Endothelial cell of umbilical vein (primary cell): ENCODE measurements around the gene FCER2. TPM values are rescaled to one million over a fixed set of nuclear protein-coding genes. Genes with fewer than 3 reads are reported as not detected.

Experiments used
- BruUV-seq: library from RNA; stranded (reverse); fragments of 400-500 nt; replicated peaks from 2 replicates; lab custom pipeline; 2021; lab: Mats Ljungman, UMichigan
- CTCF ChIA-PET: fragments of 300-600, 350-600 bp; sonication (Branson Sonifier 250); formaldehyde crosslinking; loops from one replicate; lab custom pipeline; 2021; ENCODE audit warnings: antibody characterized with exemption, inconsistent platforms; lab: Charles Lee
- POLR2A ChIA-PET: fragments of 300-600, 350-600 bp; sonication (Branson Sonifier 250); formaldehyde crosslinking; loops from one replicate; lab custom pipeline; 2021; ENCODE audit warnings: antibody characterized with exemption, inconsistent platforms; lab: Charles Lee
- DNase-seq: peaks from one replicate; pipeline ENCODE4 v3.0.0-alpha.2; 2011; ENCODE audit warnings: low read depth, low spot score
- FAIRE-seq: peaks from 2 replicates; lab custom pipeline; 2011; peaks lifted over from hg19 to GRCh38; lab: Jason Lieb, UNC
- H2AFZ ChIP-seq: 2 replicates; pipeline ENCODE4 v1.6.0; 2012; ENCODE audit warnings: low read depth, low read length, control low read depth, inconsistent platforms
- H3K27ac ChIP-seq: 2 replicates; pipeline ENCODE4 v1.5.1; 2011; ENCODE audit warnings: low read depth, mild to moderate bottlenecking, control low read depth, low read length, moderate library complexity; ENCODE audit not compliant: insufficient read depth
- H3K27me3 ChIP-seq, 2 experiments: 2 replicates each; pipeline versions ENCODE4 v1.6.0 to v1.6.1; 2011; ENCODE audit warnings: low read length in 2 of 2, mixed read lengths in 1 of 2; ENCODE audit not compliant: control insufficient read depth in 2 of 2, insufficient read depth in 2 of 2
- H3K36me3 ChIP-seq, 2 experiments: 2 replicates in 1 of 2; 3 replicates in 1 of 2; pipeline ENCODE4 v1.5.1; 2011; ENCODE audit warnings: low read length in 2 of 2, mild to moderate bottlenecking in 1 of 2, moderate library complexity in 1 of 2; ENCODE audit not compliant: control insufficient read depth in 2 of 2, insufficient read depth in 2 of 2; ENCODE audit errors: extremely low read depth in 1 of 2
- H3K4me1 ChIP-seq: 3 replicates; pipeline ENCODE4 v1.5.1; 2011; ENCODE audit warnings: mild to moderate bottlenecking, low read length; ENCODE audit not compliant: control insufficient read depth, insufficient read depth; ENCODE audit errors: extremely low read depth
- H3K4me2 ChIP-seq: 2 replicates; pipeline ENCODE4 v1.6.1; 2011; ENCODE audit warnings: low read length, control low read depth, mixed read lengths; ENCODE audit not compliant: insufficient read depth
- H3K4me3 ChIP-seq, 3 experiments: fragments of 200-600 bp in 1 of 3; sonication (generic), shearing (Covaris generic) in 1 of 3; replicated peaks in 1 of 3; 2 replicates each; pipeline ENCODE4 v1.5.1; 2011 to 2016; ENCODE audit warnings: control low read depth in 3 of 3, low read length in 3 of 3, mild to moderate bottlenecking in 2 of 3, inconsistent platforms in 1 of 3, low read depth in 1 of 3, moderate library complexity in 1 of 3; ENCODE audit not compliant: insufficient read depth in 1 of 3
- H3K79me2 ChIP-seq: 2 replicates; pipeline ENCODE4 v1.6.0; 2012; ENCODE audit warnings: low read length, inconsistent platforms; ENCODE audit not compliant: control insufficient read depth, insufficient read depth
- H3K9ac ChIP-seq: replicated peaks from 2 replicates; pipeline ENCODE3; 2011; ENCODE audit warnings: low read length, control low read depth; ENCODE audit not compliant: insufficient read depth; ENCODE audit errors: extremely low read depth
- H3K9me1 ChIP-seq: replicated peaks from 3 replicates; pipeline ENCODE4 v1.6.0; 2011; ENCODE audit warnings: mild to moderate bottlenecking, low read length; ENCODE audit not compliant: control insufficient read depth, insufficient read depth; ENCODE audit errors: extremely low read depth
- H3K9me3 ChIP-seq: replicated peaks from 2 replicates; pipeline ENCODE4 v1.5.1; 2012; ENCODE audit warnings: low read length, inconsistent platforms; ENCODE audit not compliant: control insufficient read depth, insufficient read depth
- H4K20me1 ChIP-seq: replicated peaks from 2 replicates; pipeline ENCODE3; 2011; ENCODE audit warnings: mild to moderate bottlenecking, low read length; ENCODE audit not compliant: control insufficient read depth, insufficient read depth; ENCODE audit errors: extremely low read depth
- EZH2 ChIP-seq: IDR thresholded peaks from 2 replicates; pipeline ENCODE4 v1.6.1; 2012; ENCODE audit warnings: borderline replicate concordance, low read depth, mild to moderate bottlenecking, moderate library complexity, low read length, inconsistent platforms; ENCODE audit not compliant: severe bottlenecking
- FOS ChIP-seq: IDR thresholded peaks from 2 replicates; pipeline ENCODE4 v1.6.1; 2011; ENCODE audit warnings: mild to moderate bottlenecking, low read length, moderate library complexity, borderline replicate concordance; ENCODE audit not compliant: insufficient read depth
- GATA2 ChIP-seq: IDR thresholded peaks from 2 replicates; pipeline ENCODE4 v1.7.0; 2011; ENCODE audit warnings: low read depth, mild to moderate bottlenecking, moderate library complexity, mixed read lengths, low read length; ENCODE audit not compliant: insufficient read length, insufficient read depth
- POLR2A ChIP-seq: IDR thresholded peaks from 2 replicates; pipeline ENCODE4 v1.6.1; 2012; ENCODE audit warnings: low read depth, mild to moderate bottlenecking, control low read depth, low read length
- POLR2AphosphoS5 ChIP-seq: IDR thresholded peaks from 2 replicates; pipeline ENCODE4 v1.6.1; 2012; ENCODE audit warnings: low read depth, mild to moderate bottlenecking, control low read depth, low read length, moderate library complexity; ENCODE audit not compliant: insufficient read depth
- dilution Hi-C: fragments of 300-500 bp; cut with MboI; formaldehyde crosslinking; loops from one replicate; pipeline ENCODE4 v1.15.0; 2019; ENCODE audit warnings: low sequenced_read_pairs; ENCODE audit not compliant: extremely low pct_ligation_motif_present
- intact Hi-C: fragments of 100-400 bp; cut with micrococcal nuclease; formaldehyde crosslinking; loops from one replicate; pipeline ENCODE4 v1.10.0; 2022
- polyA plus RNA-seq, 4 experiments: library from polyadenylated mRNA; depleted of rRNA in 3 of 4; stranded (reverse) in 3 of 4; unstranded in 1 of 4; fragments of >200 nt; gene quantifications; 2 replicates each; pipeline versions ENCODE4 v1.2.1 to v1.2.3, GENCODE V29; 2011 to 2012; ENCODE audit warnings: missing spikeins in 1 of 4
- total RNA-seq: library from RNA; stranded (reverse); gene quantifications from 2 replicates; pipeline ENCODE4 v1.2.3, GENCODE V29; 2021
- TF ChIP-seq, protein P1 (sequence below): IDR thresholded peaks from 2 replicates; pipeline ENCODE4 v1.6.1; 2011; ENCODE audit not compliant: insufficient read depth, insufficient read length
- TF ChIP-seq, protein P2 (sequence below), 2 donors: IDR thresholded peaks; 1 replicate in 1 of 2; 2 replicates in 1 of 2; pipeline ENCODE4 v1.5.1; 2011; ENCODE audit warnings: low read length in 2 of 2, mild to moderate bottlenecking in 2 of 2, moderate library complexity in 2 of 2, control low read depth in 1 of 2, inconsistent platforms in 1 of 2, low read depth in 1 of 2; ENCODE audit not compliant: insufficient read depth in 1 of 2; ENCODE audit errors: extremely low read depth in 1 of 2

FCER2 gene
- total and polyA plus RNA-seq, 2 donors (not counting 3 experiments of a cell fraction or from before 2014, with no cell fraction given): not detected

DNA sequence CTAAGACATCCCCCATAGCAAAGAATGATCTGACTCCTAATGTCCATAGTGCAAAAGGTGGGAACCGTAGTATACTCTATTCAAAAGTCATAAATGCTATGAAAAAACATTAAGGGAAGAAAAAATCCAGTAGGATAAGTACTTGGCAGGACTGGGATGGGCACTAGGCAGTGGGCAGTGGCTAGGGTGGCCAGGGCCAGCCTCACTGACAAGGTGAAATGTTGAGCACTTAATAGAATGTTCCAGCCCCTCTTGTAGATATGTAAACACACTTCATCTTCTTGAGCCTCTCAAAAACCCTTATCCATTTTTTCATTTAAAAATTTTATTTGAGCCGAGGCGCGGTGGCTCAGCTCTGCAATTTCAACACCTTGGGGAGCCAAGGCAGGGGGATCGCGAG, 31.4 kb upstream of the FCER2 start:
- CTCF ChIA-PET: no interaction called here
- no peaks in the 10 kb centered on the region for H3K36me3 ChIP-seq

More for the DNA sequence above, 31.4 kb upstream of the FCER2 start:
- Histone ChIP-seq H3K27me3 (peaks cover 30 to 35% of the 10 kb centered on the region in 2 experiments), H2AFZ (no peak overlapping the region), H3K4me2 (no peak overlapping the region), H3K27ac (no peak overlapping the region), H3K9ac (no peak overlapping the region), H3K4me3 (no peak overlapping the region), H3K79me2 (no peaks in the 10 kb centered on the region), H4K20me1 (no peaks in the 10 kb centered on the region), H3K4me1 (no peaks in the 10 kb centered on the region), H3K9me3 (no peaks in the 10 kb centered on the region), H3K9me1 (no peaks in the 10 kb centered on the region)
- POLR2A ChIA-PET: no interaction called here
- no peak for DNase-seq
- BruUV-seq: no TSS peak
- TF ChIP-seq POLR2A (no peak), POLR2AphosphoS5 (no peak), FOS (no peak), GATA2 (no peak), EZH2 (no peak)
- TF ChIP-seq, protein P1, sequence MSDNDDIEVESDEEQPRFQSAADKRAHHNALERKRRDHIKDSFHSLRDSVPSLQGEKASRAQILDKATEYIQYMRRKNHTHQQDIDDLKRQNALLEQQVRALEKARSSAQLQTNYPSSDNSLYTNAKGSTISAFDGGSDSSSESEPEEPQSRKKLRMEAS: no peak
- TF ChIP-seq, protein P2, sequence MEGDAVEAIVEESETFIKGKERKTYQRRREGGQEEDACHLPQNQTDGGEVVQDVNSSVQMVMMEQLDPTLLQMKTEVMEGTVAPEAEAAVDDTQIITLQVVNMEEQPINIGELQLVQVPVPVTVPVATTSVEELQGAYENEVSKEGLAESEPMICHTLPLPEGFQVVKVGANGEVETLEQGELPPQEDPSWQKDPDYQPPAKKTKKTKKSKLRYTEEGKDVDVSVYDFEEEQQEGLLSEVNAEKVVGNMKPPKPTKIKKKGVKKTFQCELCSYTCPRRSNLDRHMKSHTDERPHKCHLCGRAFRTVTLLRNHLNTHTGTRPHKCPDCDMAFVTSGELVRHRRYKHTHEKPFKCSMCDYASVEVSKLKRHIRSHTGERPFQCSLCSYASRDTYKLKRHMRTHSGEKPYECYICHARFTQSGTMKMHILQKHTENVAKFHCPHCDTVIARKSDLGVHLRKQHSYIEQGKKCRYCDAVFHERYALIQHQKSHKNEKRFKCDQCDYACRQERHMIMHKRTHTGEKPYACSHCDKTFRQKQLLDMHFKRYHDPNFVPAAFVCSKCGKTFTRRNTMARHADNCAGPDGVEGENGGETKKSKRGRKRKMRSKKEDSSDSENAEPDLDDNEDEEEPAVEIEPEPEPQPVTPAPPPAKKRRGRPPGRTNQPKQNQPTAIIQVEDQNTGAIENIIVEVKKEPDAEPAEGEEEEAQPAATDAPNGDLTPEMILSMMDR (IDR thresholded peaks at IDR 0.05; ENCODE audit: extremely low read depth in 1 of 2, insufficient read depth in 1 of 2, low read depth in 1 of 2, low read length in 2 of 2): no peak
- dilution Hi-C loops (no loop called here), intact Hi-C loops (no loop called here)
- FAIRE-seq: no peak
